Islet of Langerhans (tissue), 1 donor: ENCODE results near the gene RMRP.

Experiments
- FAIRE-seq: peaks from one replicate; lab custom pipeline; 2011; peaks lifted over from hg19 to GRCh38; lab: Jason Lieb, UNC

RMRP gene

GRCh38 chr9:35609820-35610163 lies 48.0 kb downstream of the RMRP start:
- FAIRE-seq: no peak

GRCh38 chr9:35609001-35609819 lies 48.6 kb downstream of the RMRP start:
- FAIRE-seq: no peak

GRCh38 chr9:35608221-35608620 lies 49.6 kb downstream of the RMRP start:
- no peak for FAIRE-seq
